Measurements from ENCODE around the gene SESN3.

The SESN3 gene

DNA sequence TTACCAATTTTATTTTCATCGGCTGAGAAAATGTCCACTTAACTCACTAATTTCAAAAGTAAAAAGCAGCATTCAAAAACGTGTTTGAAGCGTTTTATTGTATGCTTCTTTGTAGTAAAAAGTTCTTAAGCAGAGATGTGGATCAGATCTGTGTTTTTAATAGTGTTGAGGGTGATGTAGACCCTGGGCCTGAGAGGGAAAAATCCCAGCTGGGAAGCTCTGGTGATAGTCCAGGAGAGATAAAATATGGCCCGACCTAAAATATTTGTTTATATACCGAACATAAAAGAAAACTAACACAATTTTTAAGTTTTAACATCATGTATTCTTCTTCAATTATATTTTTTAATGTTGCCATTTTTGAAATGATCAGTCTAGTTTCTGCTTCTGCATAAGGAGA lies 35.2 kb downstream of the SESN3 start:
- TF ChIP-seq POLR2AphosphoS5 (IDR thresholded peaks at IDR 0.05; ENCODE audit: low read depth, low read length) (no peak), TAF1 (IDR thresholded peaks at IDR 0.05; ENCODE audit: borderline replicate concordance, low read depth, low read length) (no peak), POLR2A (IDR thresholded peaks at IDR 0.05; ENCODE audit: low read depth, low read length) (no peak)
- DNase-seq (ENCODE audit: insufficient read length) (no peak), FAIRE-seq (no peak)

DNA sequence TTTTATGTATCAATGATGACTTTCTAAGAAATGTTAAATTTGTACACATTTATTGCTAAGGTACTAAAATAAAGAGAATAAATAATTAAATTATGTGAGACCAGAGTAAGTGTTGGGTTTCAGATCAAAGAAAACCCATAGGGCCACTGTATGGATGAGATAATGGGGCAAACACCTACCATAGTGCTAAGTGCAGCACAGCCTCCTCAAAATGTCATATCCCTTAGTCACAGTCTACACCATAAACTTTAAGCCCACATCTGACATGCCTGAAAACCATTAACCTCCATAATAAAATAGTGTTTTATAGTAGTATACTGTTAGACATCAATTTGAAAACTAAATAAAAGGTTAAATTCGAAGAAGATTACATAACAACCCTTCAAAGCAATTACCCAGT lies 37.5 kb downstream of the SESN3 start:
- TF ChIP-seq POLR2AphosphoS5 (IDR thresholded peaks at IDR 0.05; ENCODE audit: low read depth, low read length): no peak
- no peak for TF ChIP-seq POLR2A (IDR thresholded peaks at IDR 0.05; ENCODE audit: low read depth, low read length)
- FAIRE-seq (peak; percentile 51), DNase-seq (ENCODE audit: insufficient read length) (no peak)

DNA sequence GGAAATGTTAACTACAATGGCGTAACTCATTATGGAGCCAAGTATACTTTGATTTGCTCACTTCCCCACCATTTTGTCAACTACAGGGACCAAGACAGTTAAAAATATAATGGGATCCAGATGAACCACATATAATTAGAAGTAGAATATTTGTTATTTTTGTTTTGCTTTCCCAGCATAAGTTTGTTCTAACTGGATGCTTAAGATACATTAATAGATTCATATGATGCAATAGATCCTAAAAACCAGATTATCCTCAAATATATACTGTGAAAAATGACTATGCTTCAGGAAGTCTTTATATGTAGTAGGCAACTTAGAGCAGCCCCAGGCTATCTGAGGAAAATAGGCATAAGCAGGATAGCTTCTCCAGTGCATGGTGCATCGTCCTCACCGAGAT lies 38.3 kb downstream of the SESN3 start:
- TF ChIP-seq POLR2A (IDR thresholded peaks at IDR 0.05; ENCODE audit: low read depth, low read length): no peak
- no peak for TF ChIP-seq TAF1 (IDR thresholded peaks at IDR 0.05; ENCODE audit: borderline replicate concordance, low read depth, low read length)
- no peak for TF ChIP-seq POLR2AphosphoS5 (IDR thresholded peaks at IDR 0.05; ENCODE audit: low read depth, low read length)
- FAIRE-seq (peak; percentile 5), DNase-seq (ENCODE audit: insufficient read length) (no peak)

GRCh38 chr11:95187723-95188122 lies 43.3 kb downstream of the SESN3 start:
- no peak for TF ChIP-seq POLR2A (IDR thresholded peaks at IDR 0.05; ENCODE audit: low read depth, low read length)
- FAIRE-seq: no peak
- DNase-seq (ENCODE audit: insufficient read length): no peak

DNA sequence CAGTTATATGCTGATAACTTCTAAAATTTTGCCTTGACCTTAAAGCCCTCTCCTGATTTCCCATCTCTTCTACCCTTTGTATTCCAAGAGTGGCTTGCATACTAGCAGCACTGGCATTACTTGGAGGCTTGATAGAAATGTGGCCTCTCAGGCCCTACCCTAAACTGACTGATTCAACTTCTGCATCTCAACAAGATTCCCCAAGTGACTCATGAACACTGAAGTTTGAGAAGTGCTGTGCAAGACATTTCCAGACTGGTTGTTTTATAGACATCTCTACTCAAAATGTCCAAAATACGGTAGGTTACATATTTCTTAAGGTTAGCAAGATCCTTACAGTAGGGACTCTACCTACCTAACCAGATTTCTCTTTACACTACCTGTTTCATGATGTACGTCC lies 48.6 kb downstream of the SESN3 start:
- TF ChIP-seq TAF1 (IDR thresholded peaks at IDR 0.05; ENCODE audit: borderline replicate concordance, low read depth, low read length) (no peak), POLR2AphosphoS5 (IDR thresholded peaks at IDR 0.05; ENCODE audit: low read depth, low read length) (no peak), POLR2A (IDR thresholded peaks at IDR 0.05; ENCODE audit: low read depth, low read length) (no peak)
- no peak for DNase-seq (ENCODE audit: insufficient read length)
- FAIRE-seq: no peak

- DNase-seq (ENCODE audit: insufficient read length) (no peak), FAIRE-seq (peak; percentile 14)
These were observed 55.1 kb downstream of the SESN3 start for GRCh38 chr11:95175818-95176380.

GRCh38 chr11:95170294-95170693 lies 60.7 kb downstream of the SESN3 start:
- DNase-seq (ENCODE audit: insufficient read length) (no peak), FAIRE-seq (no peak)
- TF ChIP-seq POLR2A (IDR thresholded peaks at IDR 0.05; ENCODE audit: low read depth, low read length) (no peak), POLR2AphosphoS5 (IDR thresholded peaks at IDR 0.05; ENCODE audit: low read depth, low read length) (no peak), TAF1 (IDR thresholded peaks at IDR 0.05; ENCODE audit: borderline replicate concordance, low read depth, low read length) (no peak)

More at GRCh38 chr11:95175818-95176380, 55.1 kb downstream of the SESN3 start:
- TF ChIP-seq POLR2A (IDR thresholded peaks at IDR 0.05; ENCODE audit: low read depth, low read length) (no peak), TAF1 (IDR thresholded peaks at IDR 0.05; ENCODE audit: borderline replicate concordance, low read depth, low read length) (no peak), POLR2AphosphoS5 (IDR thresholded peaks at IDR 0.05; ENCODE audit: low read depth, low read length) (no peak)

- DNase-seq (ENCODE audit: insufficient read length): no peak
- no peak for FAIRE-seq
- TF ChIP-seq TAF1 (IDR thresholded peaks at IDR 0.05; ENCODE audit: borderline replicate concordance, low read depth, low read length) (no peak), POLR2AphosphoS5 (IDR thresholded peaks at IDR 0.05; ENCODE audit: low read depth, low read length) (no peak), POLR2A (IDR thresholded peaks at IDR 0.05; ENCODE audit: low read depth, low read length) (no peak)
These were observed 64.2 kb downstream of the SESN3 start for GRCh38 chr11:95166781-95167180.

GRCh38 chr11:95165638-95166037 lies 65.4 kb downstream of the SESN3 start:
- DNase-seq (ENCODE audit: insufficient read length) (no peak), FAIRE-seq (no peak)
- TF ChIP-seq POLR2A (IDR thresholded peaks at IDR 0.05; ENCODE audit: low read depth, low read length): no peak
- TF ChIP-seq POLR2AphosphoS5 (IDR thresholded peaks at IDR 0.05; ENCODE audit: low read depth, low read length): no peak
- TF ChIP-seq TAF1 (IDR thresholded peaks at IDR 0.05; ENCODE audit: borderline replicate concordance, low read depth, low read length): no peak

- DNase-seq (ENCODE audit: insufficient read length) (no peak), FAIRE-seq (no peak)
- TF ChIP-seq TAF1 (IDR thresholded peaks at IDR 0.05; ENCODE audit: borderline replicate concordance, low read depth, low read length): no peak
- TF ChIP-seq POLR2A (IDR thresholded peaks at IDR 0.05; ENCODE audit: low read depth, low read length): no peak
- no peak for TF ChIP-seq POLR2AphosphoS5 (IDR thresholded peaks at IDR 0.05; ENCODE audit: low read depth, low read length)
These were observed 67.9 kb downstream of the SESN3 start for GRCh38 chr11:95163106-95163505.

DNA sequence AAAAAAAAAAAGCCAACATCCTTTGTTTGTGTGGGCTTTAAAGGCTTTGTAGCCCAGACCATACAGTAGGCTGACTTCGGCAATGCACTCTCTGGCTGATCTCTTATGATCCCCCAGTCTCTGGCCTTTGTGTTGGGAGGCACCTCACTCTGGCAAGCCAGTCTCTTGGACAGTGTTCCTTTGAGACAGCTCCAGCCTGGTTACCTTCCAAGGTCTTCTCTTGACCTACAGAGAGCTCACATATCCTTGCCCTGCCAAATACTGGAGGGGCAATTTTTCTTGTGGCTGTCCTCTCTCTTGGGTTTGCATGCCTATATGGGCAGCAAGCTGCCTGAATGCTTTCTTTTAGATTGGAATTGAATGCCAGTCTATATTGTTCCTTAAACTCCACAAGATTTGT lies 69.8 kb downstream of the SESN3 start:
- DNase-seq (ENCODE audit: insufficient read length) (no peak), FAIRE-seq (no peak)
- TF ChIP-seq POLR2A (IDR thresholded peaks at IDR 0.05; ENCODE audit: low read depth, low read length): no peak
- TF ChIP-seq TAF1 (IDR thresholded peaks at IDR 0.05; ENCODE audit: borderline replicate concordance, low read depth, low read length): no peak
- no peak for TF ChIP-seq POLR2AphosphoS5 (IDR thresholded peaks at IDR 0.05; ENCODE audit: low read depth, low read length)

DNA sequence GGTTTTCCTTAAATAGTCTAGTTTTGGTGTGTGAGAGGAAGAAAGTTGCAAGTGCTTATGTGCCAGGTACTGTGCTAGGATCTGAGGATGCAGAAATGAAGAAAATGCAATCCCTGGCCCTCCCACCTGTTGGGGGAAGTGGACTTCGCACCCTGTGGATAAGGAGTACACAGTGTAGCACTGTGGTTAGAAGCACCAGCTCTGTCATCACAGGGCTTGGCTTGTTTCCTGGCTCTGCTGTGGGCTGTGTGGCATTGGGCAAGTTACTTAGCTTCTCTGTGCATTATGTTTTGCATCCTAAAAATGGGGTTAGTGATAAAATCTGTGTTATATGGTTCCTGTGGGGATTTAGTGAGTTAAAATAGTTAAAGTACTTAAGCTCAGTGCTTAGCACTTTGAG lies 73.2 kb downstream of the SESN3 start:
- no peak for DNase-seq (ENCODE audit: insufficient read length)
- TF ChIP-seq TAF1 (IDR thresholded peaks at IDR 0.05; ENCODE audit: borderline replicate concordance, low read depth, low read length) (no peak), POLR2AphosphoS5 (IDR thresholded peaks at IDR 0.05; ENCODE audit: low read depth, low read length) (no peak), POLR2A (IDR thresholded peaks at IDR 0.05; ENCODE audit: low read depth, low read length) (no peak)
- FAIRE-seq: no peak

Data from GM12892 (cell line).